A375 (cell line): Measurements from ENCODE around the gene MSH6. TPM values are rescaled to one million over a fixed set of nuclear protein-coding genes. Genes with fewer than 3 reads are reported as not detected.

ENCODE experiments used
- small RNA-seq: library from RNA; depleted of rRNA; stranded (forward); fragments of <200 nt; gene quantifications from one replicate; pipeline ENCODE3, GENCODE V24; 2014
- total RNA-seq: library from RNA; depleted of rRNA; stranded (reverse); fragments of >200 nt; shearing (Covaris generic); gene quantifications from 2 replicates; pipeline ENCODE4 v1.2.3, GENCODE V29; 2014; rRNA removed

Gene MSH6, protein sequence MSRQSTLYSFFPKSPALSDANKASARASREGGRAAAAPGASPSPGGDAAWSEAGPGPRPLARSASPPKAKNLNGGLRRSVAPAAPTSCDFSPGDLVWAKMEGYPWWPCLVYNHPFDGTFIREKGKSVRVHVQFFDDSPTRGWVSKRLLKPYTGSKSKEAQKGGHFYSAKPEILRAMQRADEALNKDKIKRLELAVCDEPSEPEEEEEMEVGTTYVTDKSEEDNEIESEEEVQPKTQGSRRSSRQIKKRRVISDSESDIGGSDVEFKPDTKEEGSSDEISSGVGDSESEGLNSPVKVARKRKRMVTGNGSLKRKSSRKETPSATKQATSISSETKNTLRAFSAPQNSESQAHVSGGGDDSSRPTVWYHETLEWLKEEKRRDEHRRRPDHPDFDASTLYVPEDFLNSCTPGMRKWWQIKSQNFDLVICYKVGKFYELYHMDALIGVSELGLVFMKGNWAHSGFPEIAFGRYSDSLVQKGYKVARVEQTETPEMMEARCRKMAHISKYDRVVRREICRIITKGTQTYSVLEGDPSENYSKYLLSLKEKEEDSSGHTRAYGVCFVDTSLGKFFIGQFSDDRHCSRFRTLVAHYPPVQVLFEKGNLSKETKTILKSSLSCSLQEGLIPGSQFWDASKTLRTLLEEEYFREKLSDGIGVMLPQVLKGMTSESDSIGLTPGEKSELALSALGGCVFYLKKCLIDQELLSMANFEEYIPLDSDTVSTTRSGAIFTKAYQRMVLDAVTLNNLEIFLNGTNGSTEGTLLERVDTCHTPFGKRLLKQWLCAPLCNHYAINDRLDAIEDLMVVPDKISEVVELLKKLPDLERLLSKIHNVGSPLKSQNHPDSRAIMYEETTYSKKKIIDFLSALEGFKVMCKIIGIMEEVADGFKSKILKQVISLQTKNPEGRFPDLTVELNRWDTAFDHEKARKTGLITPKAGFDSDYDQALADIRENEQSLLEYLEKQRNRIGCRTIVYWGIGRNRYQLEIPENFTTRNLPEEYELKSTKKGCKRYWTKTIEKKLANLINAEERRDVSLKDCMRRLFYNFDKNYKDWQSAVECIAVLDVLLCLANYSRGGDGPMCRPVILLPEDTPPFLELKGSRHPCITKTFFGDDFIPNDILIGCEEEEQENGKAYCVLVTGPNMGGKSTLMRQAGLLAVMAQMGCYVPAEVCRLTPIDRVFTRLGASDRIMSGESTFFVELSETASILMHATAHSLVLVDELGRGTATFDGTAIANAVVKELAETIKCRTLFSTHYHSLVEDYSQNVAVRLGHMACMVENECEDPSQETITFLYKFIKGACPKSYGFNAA (N-terminal part only)
- total RNA-seq: 90.8 and 132 TPM in 2 replicates

DNA sequence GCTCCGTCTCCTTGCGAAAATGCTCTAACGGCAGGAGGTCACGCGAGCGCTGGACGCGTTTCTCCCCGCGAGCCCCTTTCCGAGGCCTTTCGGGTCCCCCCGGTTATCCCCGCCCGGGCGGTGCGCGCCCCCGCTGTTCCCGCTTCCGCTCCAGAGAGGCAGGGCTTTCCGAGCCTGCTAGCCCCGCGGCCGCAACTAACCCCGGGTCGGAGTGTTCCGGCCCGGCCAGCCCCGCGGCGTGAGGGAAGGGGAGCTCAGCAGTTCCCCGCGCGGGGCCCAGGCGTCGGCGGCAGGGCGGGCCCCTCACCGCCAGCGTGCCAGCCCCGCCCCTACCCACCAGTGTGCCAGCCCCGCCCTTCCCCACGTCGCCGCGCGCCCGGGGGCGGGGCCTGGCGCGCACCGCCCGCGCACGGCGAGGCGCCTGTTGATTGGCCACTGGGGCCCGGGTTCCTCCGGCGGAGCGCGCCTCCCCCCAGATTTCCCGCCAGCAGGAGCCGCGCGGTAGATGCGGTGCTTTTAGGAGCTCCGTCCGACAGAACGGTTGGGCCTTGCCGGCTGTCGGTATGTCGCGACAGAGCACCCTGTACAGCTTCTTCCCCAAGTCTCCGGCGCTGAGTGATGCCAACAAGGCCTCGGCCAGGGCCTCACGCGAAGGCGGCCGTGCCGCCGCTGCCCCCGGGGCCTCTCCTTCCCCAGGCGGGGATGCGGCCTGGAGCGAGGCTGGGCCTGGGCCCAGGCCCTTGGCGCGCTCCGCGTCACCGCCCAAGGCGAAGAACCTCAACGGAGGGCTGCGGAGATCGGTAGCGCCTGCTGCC, at the start of gene MSH6:
TSS of gene MSH6 (plus strand) at position 475 of the 815 bp plus-strand sequence. CDS start at position 564, 89 bp downstream.

Small RNAs within 50 kb of the gene (small RNA-seq; reads per million reads assigned to genes)
- not detected for gene RF00026
- not detected for gene RPL36AP15

Other genes starting within 250 kb of the MSH6 start
- not detected in 2 replicates for gene KCNK12, start 212.2 kb upstream of the MSH6 start, total RNA-seq
- 34.0 and 36.2 TPM in 2 replicates for gene FBXO11, start 123.4 kb downstream of the MSH6 start, total RNA-seq